Fibroblast of skin of back (primary cell): ENCODE measurements around the gene PMPCA.
"Not testable (repeated sequence)": the region's sequence is repeated elsewhere in the genome, so short reads cannot be mapped to it uniquely, and the experiment has no call there.

Experiments
- DNase-seq: peaks from one replicate; pipeline ENCODE4 v3.0.0-alpha.2; 2013

PMPCA gene

DNA sequence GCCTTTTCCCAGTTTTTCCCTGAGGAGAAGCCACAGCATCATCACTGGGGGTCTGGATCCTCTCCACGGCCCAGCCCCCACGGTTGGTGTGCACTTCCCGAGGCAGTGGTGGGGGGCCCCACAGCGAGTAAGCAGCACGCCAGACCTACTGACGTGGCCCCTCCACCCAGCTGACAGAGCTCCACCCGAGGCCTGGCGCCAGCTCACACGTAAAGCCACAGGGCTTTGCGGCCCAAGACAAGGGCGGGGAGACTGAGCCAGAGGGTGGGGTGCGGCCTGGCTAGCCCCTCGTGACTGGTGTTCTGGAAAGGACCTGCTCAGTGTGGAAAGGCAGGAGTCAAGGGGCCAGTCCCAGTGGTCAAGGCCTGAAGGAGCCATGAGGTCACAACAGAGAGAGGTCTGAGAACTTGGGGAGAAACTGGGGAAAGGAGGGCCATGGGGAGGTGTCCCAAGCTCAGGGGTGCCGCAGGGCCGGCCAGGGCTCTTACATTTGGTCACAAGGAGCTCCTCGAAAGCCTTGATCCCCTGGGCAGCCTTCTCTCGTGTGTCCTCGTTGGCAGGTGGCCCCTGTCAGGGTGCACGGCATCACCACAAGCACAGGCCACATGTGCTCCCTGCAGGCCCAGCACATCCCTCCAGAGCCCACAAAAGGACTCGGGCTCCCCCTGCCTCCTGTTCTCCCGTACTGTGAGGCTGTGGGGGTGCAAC, 16.0 kb upstream of the PMPCA start:
- DNase-seq: no peak

- no peak for DNase-seq
These were observed 15.5 kb upstream of the PMPCA start for GRCh38 chr9:136395020-136395340.

DNA sequence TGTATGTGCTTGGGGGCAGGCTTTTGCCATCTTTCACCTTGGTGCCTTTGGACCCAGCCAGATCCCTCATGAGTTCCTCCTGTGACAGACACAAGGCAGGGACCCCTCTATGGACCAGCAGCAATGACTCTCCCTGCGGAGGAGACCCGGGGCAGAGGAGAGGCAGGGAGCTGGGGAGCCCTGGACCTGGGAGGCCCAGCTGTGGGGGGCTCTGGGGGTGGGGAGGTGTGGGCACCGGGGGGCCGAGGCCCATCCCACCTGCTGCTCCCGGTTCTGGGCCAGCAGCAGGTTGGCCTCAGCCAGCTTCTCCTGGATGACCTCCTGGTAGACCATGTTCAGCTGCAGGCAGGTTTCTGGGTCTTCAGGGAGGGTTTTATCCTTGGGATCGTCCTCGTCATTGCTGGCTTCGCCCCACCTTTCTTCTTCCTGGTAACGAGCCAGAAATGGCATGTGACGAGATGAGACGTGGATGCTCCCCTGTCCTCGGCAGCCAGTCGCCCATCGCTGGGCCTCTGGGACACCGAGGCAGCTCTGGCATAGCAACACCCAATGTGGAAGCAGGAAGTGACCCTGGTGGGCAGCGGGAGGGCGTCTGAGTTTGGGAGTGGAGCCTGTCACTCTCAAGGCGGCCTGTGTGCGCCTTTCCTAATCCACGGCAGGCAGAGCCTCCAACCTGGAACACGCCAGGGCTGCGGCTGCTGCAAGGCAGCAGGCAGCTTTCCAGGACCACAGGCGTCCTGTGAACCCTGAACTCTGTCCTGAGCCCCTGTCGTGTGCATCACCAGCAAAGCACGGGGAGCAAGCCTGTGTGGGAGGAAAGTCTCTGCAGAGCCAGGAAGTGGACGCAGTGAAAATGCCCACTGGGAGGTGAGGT, 14.9 kb upstream of the PMPCA start:
- no peak for DNase-seq

DNA sequence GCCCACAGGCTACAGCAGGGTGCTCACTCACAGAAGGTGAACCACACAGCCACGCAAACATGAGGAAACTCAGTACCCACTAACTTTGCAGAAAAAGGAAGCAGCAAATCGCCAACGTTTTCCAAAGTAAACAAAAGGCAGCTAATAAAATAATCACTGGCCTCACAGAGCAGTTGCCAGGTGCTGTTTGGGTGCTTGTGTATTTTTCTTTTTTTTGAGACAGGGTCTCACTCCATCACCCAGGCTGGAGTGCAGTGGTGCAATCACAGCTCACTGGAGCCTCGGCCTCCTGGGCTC, 14.3 kb upstream of the PMPCA start:
- no peak for DNase-seq

GRCh38 chr9:136397643-136398042, 12.8 kb upstream of the PMPCA start:
- DNase-seq: no peak

DNA sequence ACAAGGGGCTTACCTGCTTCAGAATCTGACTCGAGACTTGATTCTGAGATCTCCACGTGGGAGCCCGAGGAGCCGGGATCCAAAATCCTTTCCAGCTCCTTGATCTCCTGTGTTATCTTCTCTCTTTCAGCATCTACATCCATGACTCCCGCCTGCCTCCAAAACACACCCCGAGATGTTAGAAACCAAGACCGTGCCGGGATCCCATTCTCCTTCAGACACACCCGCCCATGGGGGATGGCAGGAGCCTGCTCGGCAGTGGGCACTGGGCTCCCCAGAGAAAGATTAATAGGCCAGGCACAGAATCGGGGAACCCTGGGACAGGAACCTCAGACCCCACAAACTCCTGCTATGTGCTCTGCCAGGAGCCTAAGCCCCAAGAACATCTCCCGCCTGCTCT, 12.2 kb upstream of the PMPCA start:
- DNase-seq: no peak

GRCh38 chr9:136399176-136400037, 11.1 kb upstream of the PMPCA start:
- DNase-seq: no peak

DNA sequence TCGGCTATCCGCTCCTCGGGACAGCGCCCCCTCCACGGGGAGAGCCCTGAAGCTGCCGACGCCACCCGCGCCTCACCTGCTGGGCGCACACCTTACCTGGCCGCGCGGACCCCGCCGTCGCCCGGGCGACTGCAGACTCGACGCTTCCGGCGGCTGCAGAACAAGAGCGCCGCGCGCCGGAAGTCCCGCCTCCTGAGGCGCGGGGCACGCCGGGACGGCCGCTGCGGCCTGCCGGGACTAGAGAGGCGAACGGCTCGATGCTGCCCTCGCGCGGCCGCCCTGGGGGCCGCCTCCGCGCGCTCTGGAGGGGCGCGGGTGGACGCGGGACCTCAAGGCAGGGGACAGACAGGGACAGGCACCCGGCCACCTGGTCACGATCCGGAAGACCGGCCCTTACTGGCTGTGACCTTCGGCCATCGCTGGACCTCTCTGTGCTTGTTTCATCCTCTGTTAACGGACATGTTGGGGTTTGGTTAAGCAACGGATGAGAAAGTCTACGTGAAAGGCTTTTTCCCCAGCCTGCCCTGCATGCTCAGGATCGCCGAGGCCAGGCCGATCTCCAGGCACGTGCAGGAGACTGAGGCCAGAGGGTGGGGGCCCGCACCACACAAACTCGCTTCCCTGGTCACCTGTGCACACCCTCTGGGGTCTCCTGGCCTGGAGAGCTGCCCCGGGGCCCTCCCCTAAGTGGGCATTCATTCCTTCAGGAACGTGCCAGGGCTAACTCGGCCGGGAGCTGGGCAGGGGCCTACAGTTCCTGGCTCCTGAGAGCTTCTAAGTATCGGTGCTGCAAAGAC, 10.2 kb upstream of the PMPCA start, which contains the start of gene SNAPC4:
SNAPC4 (minus strand) TSS at position 133 of the 797 bp plus-strand sequence. CDS start 1,742 bp downstream, outside the sequence.
- peak; percentile 84 for DNase-seq

- DNase-seq: no peak
These were observed 9.1 kb upstream of the PMPCA start for GRCh38 chr9:136401173-136401922.

DNA sequence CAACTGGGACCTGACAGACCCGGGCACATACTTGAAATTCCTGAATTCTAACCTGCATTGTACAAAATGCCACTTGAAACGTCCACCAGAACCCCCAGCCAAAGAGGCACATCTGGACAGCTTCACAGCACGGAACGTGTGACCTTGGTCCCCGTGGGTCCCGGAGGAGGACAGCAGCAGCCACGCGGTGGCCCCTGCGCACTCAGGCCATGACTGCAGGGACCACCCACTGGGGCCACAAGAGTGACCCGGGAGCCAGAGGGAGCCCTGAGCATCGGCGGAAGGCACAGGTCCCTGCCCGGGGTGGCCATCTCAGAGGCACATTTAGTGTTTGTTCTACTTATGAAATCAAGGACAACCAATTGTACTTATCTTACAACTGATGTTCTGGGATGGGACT, 8.4 kb upstream of the PMPCA start:
- DNase-seq: no peak

DNA sequence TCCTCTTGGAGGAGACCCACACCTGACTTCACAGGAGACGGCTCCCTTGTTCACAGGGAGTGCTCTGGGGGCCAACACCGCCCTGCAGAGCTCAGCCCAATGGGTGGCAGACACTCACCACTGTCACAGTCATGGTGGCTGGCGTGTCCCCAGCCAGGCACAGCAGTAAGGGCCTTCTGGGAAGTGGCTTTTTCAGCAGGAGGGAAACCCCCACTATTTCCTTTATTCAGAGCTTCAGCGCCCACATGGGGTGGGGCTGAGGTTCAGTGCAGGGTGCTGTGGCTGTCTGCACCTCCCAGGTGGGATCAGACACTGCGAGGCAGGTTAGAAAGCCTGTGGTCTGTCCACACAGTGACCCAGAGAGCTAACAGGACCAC, 6.9 kb upstream of the PMPCA start:
- no peak for DNase-seq

DNA sequence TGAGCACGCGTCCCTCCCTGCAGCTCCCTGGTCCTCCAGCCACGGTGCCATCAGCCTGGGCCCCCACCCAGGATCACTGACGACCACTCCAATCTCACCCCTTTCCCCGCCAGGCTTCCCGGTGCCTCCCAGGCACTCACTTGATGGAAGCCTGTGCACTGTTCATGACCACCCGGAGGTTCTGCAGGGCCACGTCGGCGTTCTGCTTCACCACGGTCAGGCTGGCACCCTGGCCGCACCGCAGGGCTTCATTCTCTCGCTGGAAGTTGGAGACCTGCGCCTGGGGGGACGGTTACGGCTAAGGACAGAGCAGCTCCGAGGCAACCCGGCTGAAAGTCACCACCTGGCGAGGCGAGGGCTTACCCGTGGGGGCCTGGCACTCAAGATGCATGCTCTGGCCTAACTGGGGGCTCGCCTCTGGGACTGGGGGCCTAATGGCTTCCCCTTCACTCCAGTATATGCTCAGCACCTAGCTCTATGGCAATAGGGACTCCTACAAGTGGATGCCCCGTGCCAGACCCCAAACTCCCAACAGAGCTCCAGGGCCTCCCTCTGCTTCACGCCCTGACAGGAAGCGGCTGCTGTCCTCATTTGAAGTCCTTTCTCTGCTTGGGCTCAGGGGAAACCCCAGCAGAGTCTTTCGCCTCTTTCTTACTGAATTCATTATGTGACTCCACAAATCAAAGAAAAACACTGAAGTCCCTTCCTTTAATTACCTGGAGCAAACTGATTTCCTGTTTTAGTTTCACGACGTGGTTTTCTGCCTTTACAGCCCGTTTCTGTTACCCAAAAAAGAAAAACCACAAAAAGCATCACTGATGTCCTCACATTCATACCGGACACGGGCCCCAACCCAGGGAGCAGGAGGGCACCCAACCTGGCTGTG, 6.3 kb upstream of the PMPCA start:
- DNase-seq: no peak

GRCh38 chr9:136404801-136405136, 5.7 kb upstream of the PMPCA start:
- no peak for DNase-seq

GRCh38 chr9:136405481-136405880, 5.0 kb upstream of the PMPCA start:
- DNase-seq: no peak

DNA sequence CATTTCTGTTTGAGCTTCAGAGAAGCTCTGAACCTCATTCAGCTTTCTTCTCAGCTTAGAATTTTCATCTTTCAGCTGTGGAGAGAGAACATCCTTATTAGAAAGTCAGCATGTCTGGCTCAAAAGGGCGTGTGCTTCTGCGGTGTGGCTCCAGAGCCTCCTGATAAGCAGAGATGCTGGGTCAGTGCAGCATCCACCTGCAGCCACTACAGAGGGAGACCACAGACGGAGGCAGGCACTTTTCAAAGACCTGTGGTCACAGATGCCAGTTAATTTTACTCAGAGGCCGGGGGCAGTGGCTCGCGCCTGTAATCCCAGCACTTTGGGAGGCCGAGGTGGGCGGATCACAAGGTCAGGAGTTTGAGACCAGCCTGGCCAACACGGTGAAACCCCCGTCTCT, 4.6 kb upstream of the PMPCA start:
- DNase-seq: not testable (repeated sequence)

DNA sequence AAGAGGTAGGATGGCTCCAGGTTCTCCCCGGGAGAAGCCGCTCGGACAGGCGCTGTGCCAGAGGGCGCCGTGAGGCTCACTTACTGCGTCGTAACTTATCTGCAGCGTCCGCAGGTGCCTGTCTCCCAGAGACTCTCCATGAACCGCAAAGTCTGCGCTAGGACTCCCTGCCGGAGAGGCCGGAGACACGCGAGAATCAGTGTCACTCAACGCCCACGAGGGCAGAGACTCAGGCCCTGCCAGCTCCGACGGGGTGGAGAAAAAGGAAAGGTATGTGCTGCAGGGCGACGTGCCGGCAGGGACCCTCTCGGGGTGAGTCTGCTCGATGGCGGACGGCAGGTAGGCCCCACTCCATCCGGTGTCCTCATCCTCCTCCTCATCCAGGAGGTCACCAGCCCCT, 3.4 kb upstream of the PMPCA start:
- not testable (repeated sequence) for DNase-seq

GRCh38 chr9:136407911-136408310, 2.5 kb upstream of the PMPCA start:
- no peak for DNase-seq

- peak; percentile 44 for DNase-seq
These were observed 652 bp upstream of the PMPCA start for GRCh38 chr9:136409557-136410455.

DNA sequence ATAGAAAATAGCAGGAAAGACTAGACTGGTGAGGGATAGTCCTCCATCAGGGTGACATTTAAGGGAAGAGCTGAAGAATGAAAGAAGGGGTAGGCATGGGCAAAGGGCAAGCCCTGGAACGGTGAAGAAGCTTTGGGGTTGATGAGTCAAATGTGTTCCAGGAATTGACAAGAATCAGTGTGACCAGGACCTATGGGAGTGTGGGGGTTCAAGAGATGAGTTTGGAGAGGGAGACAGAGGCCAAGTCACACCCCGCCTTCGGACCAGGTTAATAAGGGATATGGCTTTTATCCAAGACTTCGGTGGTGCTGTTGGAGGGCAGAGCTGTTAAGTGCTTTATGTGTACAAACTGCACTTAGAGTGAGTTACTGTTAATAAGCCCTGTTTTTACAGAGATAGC, 920 bp downstream of the PMPCA start:
- DNase-seq: no peak

DNA sequence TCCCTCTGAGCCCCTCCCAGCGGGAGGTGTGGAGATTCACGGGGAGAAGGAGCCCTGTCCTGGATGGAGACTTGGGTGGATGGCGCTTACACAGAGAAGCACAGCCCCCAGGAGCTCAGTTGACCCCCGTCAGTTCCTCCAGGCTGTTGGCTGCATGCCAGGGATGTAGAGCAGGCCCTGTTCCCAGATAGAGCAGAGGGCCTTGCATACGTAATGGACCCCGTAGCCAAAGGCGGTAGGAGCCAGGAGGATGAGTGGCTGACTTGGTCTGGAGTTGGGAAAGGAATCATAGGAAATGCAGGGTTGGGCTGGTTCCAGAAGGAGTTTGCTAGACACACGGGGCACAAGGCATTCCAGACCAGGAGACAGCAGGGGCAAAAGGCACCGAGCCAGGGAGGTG, 2.5 kb downstream of the PMPCA start:
- no peak for DNase-seq
